ENCODE data around the gene SYK. TPM values are rescaled to one million over a fixed set of nuclear protein-coding genes. Genes with fewer than 3 reads are reported as not detected.

SYK gene
- total and polyA plus RNA-seq, 4 donors: 2.1 to 31.5 (median 13.3) TPM

- no peaks in the 10 kb centered on the region for H3K27me3 ChIP-seq (ENCODE audit: control insufficient read depth in 1 of 2, insufficient read depth in 2 of 2, low read length in 1 of 2)
- no peak overlapping the region for H3K4me3 ChIP-seq (ENCODE audit: low read length in 2 of 2)
- no peaks in the 10 kb centered on the region for H3K36me3 ChIP-seq (ENCODE audit: control insufficient read depth in 1 of 2, insufficient read depth in 2 of 2, low read length in 1 of 2)
- ATAC-seq (ENCODE audit: low FRiP score) (no peak), DNase-seq (no peak)
- no peak overlapping the region for H3K27ac ChIP-seq (ENCODE audit: low read depth in 1 of 2, low read length in 2 of 2)
- intact Hi-C loops (cut with DNase I): no loop called here
- H3K4me1 ChIP-seq (ENCODE audit: control insufficient read depth in 1 of 2, insufficient read depth in 2 of 2, low read length in 2 of 2): no peaks in the 10 kb centered on the region
- H3K9me3 ChIP-seq (ENCODE audit: control insufficient read depth, low read length): no peaks in the 10 kb centered on the region
Observed at GRCh38 chr9:90869361-90869760, 67.7 kb downstream of the SYK start.

GRCh38 chr9:90870621-90871326 is 69.2 kb downstream of the SYK start:
- Histone ChIP-seq H3K36me3 (ENCODE audit: control insufficient read depth in 1 of 2, insufficient read depth in 2 of 2, low read length in 1 of 2) (no peaks in the 10 kb centered on the region), H3K9me3 (ENCODE audit: control insufficient read depth, low read length) (no peaks in the 10 kb centered on the region), H3K27me3 (ENCODE audit: control insufficient read depth in 1 of 2, insufficient read depth in 2 of 2, low read length in 1 of 2) (no peaks in the 10 kb centered on the region), H3K4me1 (ENCODE audit: control insufficient read depth in 1 of 2, insufficient read depth in 2 of 2, low read length in 2 of 2) (no peaks in the 10 kb centered on the region), H3K27ac (ENCODE audit: low read depth in 1 of 2, low read length in 2 of 2) (no peak overlapping the region), H3K4me3 (ENCODE audit: low read length in 2 of 2) (no peak overlapping the region)
- WGBS, 2 donors: 7% methylated on average over 4 of the region's 4 CpGs
- no peak for DNase-seq
- intact Hi-C loops (cut with DNase I): loop anchor here (5.0 kb wide), 3 partner anchors 728 to 1273 kb away; no protein-coding TSS in a partner anchor
- no peak for ATAC-seq (ENCODE audit: low FRiP score)

- Histone ChIP-seq H3K4me1 (ENCODE audit: control insufficient read depth in 1 of 2, insufficient read depth in 2 of 2, low read length in 2 of 2) (no peaks in the 10 kb centered on the region), H3K4me3 (ENCODE audit: low read length in 2 of 2) (no peak overlapping the region), H3K9me3 (ENCODE audit: control insufficient read depth, low read length) (no peaks in the 10 kb centered on the region), H3K27me3 (ENCODE audit: control insufficient read depth in 1 of 2, insufficient read depth in 2 of 2, low read length in 1 of 2) (no peaks in the 10 kb centered on the region), H3K27ac (ENCODE audit: low read depth in 1 of 2, low read length in 2 of 2) (no peak overlapping the region), H3K36me3 (ENCODE audit: control insufficient read depth in 1 of 2, insufficient read depth in 2 of 2, low read length in 1 of 2) (no peaks in the 10 kb centered on the region)
- no peak for DNase-seq
- intact Hi-C loops (cut with DNase I): loop anchor here (5.0 kb wide), 3 partner anchors 729 to 1274 kb away; no protein-coding TSS in a partner anchor
- WGBS, 2 donors: 38 to 41% methylated on average over 3 of the region's 3 CpGs
- no peak for ATAC-seq (ENCODE audit: low FRiP score)
Observed at GRCh38 chr9:90871327-90871935, 69.8 kb downstream of the SYK start.

- WGBS, 2 donors: 45 to 58% methylated on average over 8 of the region's 8 CpGs
- ATAC-seq (ENCODE audit: low FRiP score) (no peak), DNase-seq (no peak)
- H3K27me3 ChIP-seq (ENCODE audit: control insufficient read depth in 1 of 2, insufficient read depth in 2 of 2, low read length in 1 of 2): no peaks in the 10 kb centered on the region
- H3K4me1 ChIP-seq (ENCODE audit: control insufficient read depth in 1 of 2, insufficient read depth in 2 of 2, low read length in 2 of 2): no peaks in the 10 kb centered on the region
- H3K36me3 ChIP-seq (ENCODE audit: control insufficient read depth in 1 of 2, insufficient read depth in 2 of 2, low read length in 1 of 2): no peaks in the 10 kb centered on the region
- no peak overlapping the region for H3K27ac ChIP-seq (ENCODE audit: low read depth in 1 of 2, low read length in 2 of 2)
- no peaks in the 10 kb centered on the region for H3K9me3 ChIP-seq (ENCODE audit: control insufficient read depth, low read length)
- H3K4me3 ChIP-seq (ENCODE audit: low read length in 2 of 2): no peak overlapping the region
- intact Hi-C loops (cut with DNase I): loop anchor here (5.0 kb wide), 3 partner anchors 731 to 1276 kb away; no protein-coding TSS in a partner anchor
Observed at GRCh38 chr9:90872835-90873294, 71.2 kb downstream of the SYK start.

GRCh38 chr9:90873422-90873821 is 71.8 kb downstream of the SYK start:
- H3K36me3 ChIP-seq (ENCODE audit: control insufficient read depth in 1 of 2, insufficient read depth in 2 of 2, low read length in 1 of 2): no peaks in the 10 kb centered on the region

GRCh38 chr9:90874194-90874593 is 72.6 kb downstream of the SYK start:
- no peaks in the 10 kb centered on the region for H3K4me1 ChIP-seq (ENCODE audit: control insufficient read depth in 1 of 2, insufficient read depth in 2 of 2, low read length in 2 of 2)
- intact Hi-C loops (cut with DNase I): loop anchor here (5.0 kb wide), 3 partner anchors 732 to 1277 kb away; no protein-coding TSS in a partner anchor
- no peak overlapping the region for H3K27ac ChIP-seq (ENCODE audit: low read depth in 1 of 2, low read length in 2 of 2)
- no peaks in the 10 kb centered on the region for H3K9me3 ChIP-seq (ENCODE audit: control insufficient read depth, low read length)
- H3K27me3 ChIP-seq (ENCODE audit: control insufficient read depth in 1 of 2, insufficient read depth in 2 of 2, low read length in 1 of 2): no peaks in the 10 kb centered on the region
- 70 to 77% methylated on average over 8 of the region's 8 CpGs for WGBS, 2 donors
- no peak overlapping the region for H3K4me3 ChIP-seq (ENCODE audit: low read length in 2 of 2)
- H3K36me3 ChIP-seq (ENCODE audit: control insufficient read depth in 1 of 2, insufficient read depth in 2 of 2, low read length in 1 of 2): no peaks in the 10 kb centered on the region
- no peak for DNase-seq
- ATAC-seq (ENCODE audit: low FRiP score): no peak

More at GRCh38 chr9:90873422-90873821, 71.8 kb downstream of the SYK start:
- Histone ChIP-seq H3K4me1 (ENCODE audit: control insufficient read depth in 1 of 2, insufficient read depth in 2 of 2, low read length in 2 of 2) (no peaks in the 10 kb centered on the region), H3K27me3 (ENCODE audit: control insufficient read depth in 1 of 2, insufficient read depth in 2 of 2, low read length in 1 of 2) (no peaks in the 10 kb centered on the region), H3K27ac (ENCODE audit: low read depth in 1 of 2, low read length in 2 of 2) (no peak overlapping the region), H3K9me3 (ENCODE audit: control insufficient read depth, low read length) (no peaks in the 10 kb centered on the region), H3K4me3 (ENCODE audit: low read length in 2 of 2) (no peak overlapping the region)
- no peak for ATAC-seq (ENCODE audit: low FRiP score)
- WGBS, 2 donors: 62 to 77% methylated on average over 2 of the region's 2 CpGs
- no peak for DNase-seq
- intact Hi-C loops (cut with DNase I): loop anchor here (5.0 kb wide), 3 partner anchors 731 to 1276 kb away; no protein-coding TSS in a partner anchor

GRCh38 chr9:90878562-90878961 is 76.9 kb downstream of the SYK start:
- Histone ChIP-seq H3K4me3 (ENCODE audit: low read length in 2 of 2) (no peak overlapping the region), H3K27me3 (ENCODE audit: control insufficient read depth in 1 of 2, insufficient read depth in 2 of 2, low read length in 1 of 2) (no peaks in the 10 kb centered on the region), H3K4me1 (ENCODE audit: control insufficient read depth in 1 of 2, insufficient read depth in 2 of 2, low read length in 2 of 2) (no peaks in the 10 kb centered on the region), H3K36me3 (ENCODE audit: control insufficient read depth in 1 of 2, insufficient read depth in 2 of 2, low read length in 1 of 2) (no peaks in the 10 kb centered on the region), H3K27ac (ENCODE audit: low read depth in 1 of 2, low read length in 2 of 2) (no peak overlapping the region), H3K9me3 (ENCODE audit: control insufficient read depth, low read length) (no peaks in the 10 kb centered on the region)
- intact Hi-C loops (cut with DNase I): no loop called here
- 79 to 87% methylated on average over 5 of the region's 5 CpGs for WGBS, 2 donors
- DNase-seq: no peak
- ATAC-seq (ENCODE audit: low FRiP score): no peak

GRCh38 chr9:90880066-90880465 is 78.4 kb downstream of the SYK start:
- no peaks in the 10 kb centered on the region for H3K36me3 ChIP-seq (ENCODE audit: control insufficient read depth in 1 of 2, insufficient read depth in 2 of 2, low read length in 1 of 2)
- H3K4me1 ChIP-seq (ENCODE audit: control insufficient read depth in 1 of 2, insufficient read depth in 2 of 2, low read length in 2 of 2): no peaks in the 10 kb centered on the region
- no peaks in the 10 kb centered on the region for H3K27me3 ChIP-seq (ENCODE audit: control insufficient read depth in 1 of 2, insufficient read depth in 2 of 2, low read length in 1 of 2)
- ATAC-seq (ENCODE audit: low FRiP score): no peak
- H3K9me3 ChIP-seq (ENCODE audit: control insufficient read depth, low read length): no peaks in the 10 kb centered on the region
- DNase-seq: no peak
- H3K4me3 ChIP-seq (ENCODE audit: low read length in 2 of 2): no peak overlapping the region
- 94% methylated on average over 2 of the region's 2 CpGs for WGBS, 2 donors
- intact Hi-C loops (cut with DNase I): no loop called here
- H3K27ac ChIP-seq (ENCODE audit: low read depth in 1 of 2, low read length in 2 of 2): no peak overlapping the region

- H3K4me3 ChIP-seq (ENCODE audit: low read length in 2 of 2): no peak overlapping the region
- H3K9me3 ChIP-seq (ENCODE audit: control insufficient read depth, low read length): no peaks in the 10 kb centered on the region
- no peak for DNase-seq
- no peak overlapping the region for H3K27ac ChIP-seq (ENCODE audit: low read depth in 1 of 2, low read length in 2 of 2)
- no peaks in the 10 kb centered on the region for H3K36me3 ChIP-seq (ENCODE audit: control insufficient read depth in 1 of 2, insufficient read depth in 2 of 2, low read length in 1 of 2)
- H3K4me1 ChIP-seq (ENCODE audit: control insufficient read depth in 1 of 2, insufficient read depth in 2 of 2, low read length in 2 of 2): no peaks in the 10 kb centered on the region
- intact Hi-C loops (cut with DNase I): no loop called here
- H3K27me3 ChIP-seq (ENCODE audit: control insufficient read depth in 1 of 2, insufficient read depth in 2 of 2, low read length in 1 of 2): no peaks in the 10 kb centered on the region
- 87 to 89% methylated on average over 6 of the region's 6 CpGs for WGBS, 2 donors
- no peak for ATAC-seq (ENCODE audit: low FRiP score)
Observed at GRCh38 chr9:90880669-90881068, 79.0 kb downstream of the SYK start.
